Skin of body (tissue), 2 donors: ENCODE results near the gene EFCAB11. TPM values are rescaled to one million over a fixed set of nuclear protein-coding genes. Genes with fewer than 3 reads are reported as not detected.

Experiments used
- DNase-seq: peaks from one replicate; lab custom pipeline; 2025; lab: John Stamatoyannopoulos, UW
- total RNA-seq: library from RNA; depleted of rRNA; stranded (reverse); fragments of >200 nt; gene quantifications from one replicate; pipeline ENCODE4 v1.2.3, GENCODE V29; 2014

The EFCAB11 gene
- total RNA-seq, 1 donor from 2014 or later, result 5.6 TPM

GRCh38 chr14:89823743-89824142 is 130.8 kb downstream of the EFCAB11 start:
- DNase-seq, result no peak

- DNase-seq, result no peak
Observed at GRCh38 chr14:89814126-89814525, 140.4 kb downstream of the EFCAB11 start.

GRCh38 chr14:89813617-89814031 is 140.9 kb downstream of the EFCAB11 start:
- DNase-seq, result peak; percentile 58

- DNase-seq, result peak; percentile 52
Observed at GRCh38 chr14:89811954-89812575, 142.5 kb downstream of the EFCAB11 start.

- DNase-seq, result peak; percentile 68
Observed at GRCh38 chr14:89810101-89810500, 144.4 kb downstream of the EFCAB11 start.

GRCh38 chr14:89807892-89808291 is 146.6 kb downstream of the EFCAB11 start:
- DNase-seq, result no peak

GRCh38 chr14:89807151-89807550 is 147.4 kb downstream of the EFCAB11 start:
- no peak for DNase-seq

- no peak for DNase-seq
Observed at GRCh38 chr14:89806451-89806850, 148.1 kb downstream of the EFCAB11 start.

GRCh38 chr14:89805501-89805900 is 149.0 kb downstream of the EFCAB11 start:
- no peak for DNase-seq

- no peak for DNase-seq
Observed at GRCh38 chr14:89803542-89803941, 151.0 kb downstream of the EFCAB11 start.

GRCh38 chr14:89801136-89801535 is 153.4 kb downstream of the EFCAB11 start:
- no peak for DNase-seq

GRCh38 chr14:89798212-89798773 is 156.2 kb downstream of the EFCAB11 start:
- DNase-seq, result no peak

- DNase-seq, result no peak
Observed at GRCh38 chr14:89797148-89797547, 157.4 kb downstream of the EFCAB11 start.

- DNase-seq, result no peak
Observed at GRCh38 chr14:89794096-89794495, 160.4 kb downstream of the EFCAB11 start.

GRCh38 chr14:89793367-89793716 is 161.2 kb downstream of the EFCAB11 start:
- no peak for DNase-seq

GRCh38 chr14:89792489-89793366 is 161.8 kb downstream of the EFCAB11 start:
- no peak for DNase-seq

- no peak for DNase-seq
Observed at GRCh38 chr14:89787525-89787924, 167.0 kb downstream of the EFCAB11 start.

- DNase-seq, result no peak
Observed at GRCh38 chr14:89781046-89781445, 173.5 kb downstream of the EFCAB11 start.

- no peak for DNase-seq
Observed at GRCh38 chr14:89779707-89780106, 174.8 kb downstream of the EFCAB11 start.

- DNase-seq, result no peak
Observed at GRCh38 chr14:89775946-89776345, 178.6 kb downstream of the EFCAB11 start.

GRCh38 chr14:89775151-89775550 is 179.4 kb downstream of the EFCAB11 start:
- peak; percentile 9 for DNase-seq

- DNase-seq, result no peak
Observed at GRCh38 chr14:89773644-89774316, 180.8 kb downstream of the EFCAB11 start.
